ENCODE results near the gene OR11G2.
"Not testable (repeated sequence)": the region's sequence is repeated elsewhere in the genome, so short reads cannot be mapped to it uniquely, and the experiment has no call there.

The OR11G2 gene

GRCh38 chr14:20190596-20190995 lies at the start of gene OR11G2:
TSS of gene OR11G2 (plus strand) at chr14:20190896. CDS start at chr14:20197438, 6,542 bp downstream.
- no peak for DNase-seq

- DNase-seq = no peak
These were observed 46.8 kb upstream of the OR11G2 start for GRCh38 chr14:20143911-20144310.

GRCh38 chr14:20144820-20145219 lies 45.9 kb upstream of the OR11G2 start:
- no peak for DNase-seq

- no peak for DNase-seq
These were observed 26.2 kb upstream of the OR11G2 start for GRCh38 chr14:20164462-20164861.

GRCh38 chr14:20167091-20167490 lies 23.6 kb upstream of the OR11G2 start:
- no peak for DNase-seq

GRCh38 chr14:20169852-20170251 lies 20.8 kb upstream of the OR11G2 start:
- not testable (repeated sequence) for DNase-seq

- DNase-seq = not testable (repeated sequence)
These were observed 16.5 kb upstream of the OR11G2 start for GRCh38 chr14:20174205-20174604.

GRCh38 chr14:20176330-20176729 lies 14.4 kb upstream of the OR11G2 start:
- DNase-seq = no peak

- no peak for DNase-seq
These were observed 13.2 kb upstream of the OR11G2 start for GRCh38 chr14:20177433-20177974.

GRCh38 chr14:20179218-20179617 lies 11.5 kb upstream of the OR11G2 start:
- DNase-seq = no peak

- DNase-seq = no peak
These were observed 10.8 kb upstream of the OR11G2 start for GRCh38 chr14:20179880-20180279.

GRCh38 chr14:20180486-20180885 lies 10.2 kb upstream of the OR11G2 start:
- DNase-seq = no peak

- DNase-seq = no peak
These were observed 6.5 kb upstream of the OR11G2 start for GRCh38 chr14:20184181-20184580.

GRCh38 chr14:20191396-20191795 lies 700 bp downstream of the OR11G2 start:
- DNase-seq = no peak

- no peak for DNase-seq
These were observed 3.4 kb downstream of the OR11G2 start for GRCh38 chr14:20194101-20194500.

- DNase-seq = not testable (repeated sequence)
These were observed 4.5 kb downstream of the OR11G2 start for GRCh38 chr14:20195170-20195569.

- DNase-seq = no peak
These were observed 5.2 kb downstream of the OR11G2 start for GRCh38 chr14:20195911-20196310.

GRCh38 chr14:20197459-20197858 lies 6.8 kb downstream of the OR11G2 start:
- no peak for DNase-seq

GRCh38 chr14:20198991-20199390 lies 8.3 kb downstream of the OR11G2 start:
- DNase-seq = no peak

- DNase-seq = no peak
These were observed 14.0 kb downstream of the OR11G2 start for GRCh38 chr14:20204721-20205120.

- DNase-seq = no peak
These were observed 18.9 kb downstream of the OR11G2 start for GRCh38 chr14:20209595-20209994.

GRCh38 chr14:20212406-20212805 lies 21.7 kb downstream of the OR11G2 start:
- DNase-seq = not testable (repeated sequence)

GRCh38 chr14:20215196-20215595 lies 24.5 kb downstream of the OR11G2 start:
- no peak for DNase-seq

GRCh38 chr14:20219033-20219432 lies 28.3 kb downstream of the OR11G2 start:
- DNase-seq = no peak

- DNase-seq = no peak
These were observed 32.7 kb downstream of the OR11G2 start, which contains the start of gene OR11H6 for GRCh38 chr14:20223410-20223809. TSS of gene OR11H6 (plus strand) at chr14:20223710. CDS start at chr14:20223710, 0 bp downstream.
